B cell (primary cell): ENCODE measurements around the gene IRS2.

ENCODE experiments used
- EZH2 ChIP-seq: IDR thresholded peaks from 2 replicates; pipeline ENCODE4 v1.6.1; 2012; ENCODE audit warnings: borderline replicate concordance, low read depth, mild to moderate bottlenecking, moderate library complexity, low read length; ENCODE audit not compliant: insufficient read depth, poor library complexity, severe bottlenecking
- TF ChIP-seq, protein P1 (sequence below): fragments of 200-600 bp; IDR thresholded peaks from one replicate; pipeline ENCODE4 v1.8.0; 2022; ENCODE audit warnings: antibody characterized with exemption, mild to moderate bottlenecking

DNA sequence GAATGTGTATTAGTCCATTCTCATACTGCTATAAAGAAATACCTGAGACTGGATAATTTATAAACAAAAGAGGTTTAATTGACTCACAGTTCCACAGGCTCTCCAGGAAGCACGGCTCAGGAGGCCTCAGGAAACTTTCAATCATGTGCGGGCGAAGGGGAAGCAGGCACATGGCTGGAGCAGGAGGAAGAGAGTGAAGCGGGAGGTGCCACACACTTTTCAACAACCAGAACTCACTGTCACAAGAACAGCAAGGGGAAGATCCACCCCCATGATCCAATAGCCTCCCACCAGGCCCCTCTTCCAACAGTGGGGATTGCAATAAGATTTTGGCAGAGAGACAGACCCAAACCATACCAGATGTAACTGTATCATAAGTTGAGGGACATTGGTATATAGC lies 72.7 kb downstream of the IRS2 start:
- TF ChIP-seq, protein P1, sequence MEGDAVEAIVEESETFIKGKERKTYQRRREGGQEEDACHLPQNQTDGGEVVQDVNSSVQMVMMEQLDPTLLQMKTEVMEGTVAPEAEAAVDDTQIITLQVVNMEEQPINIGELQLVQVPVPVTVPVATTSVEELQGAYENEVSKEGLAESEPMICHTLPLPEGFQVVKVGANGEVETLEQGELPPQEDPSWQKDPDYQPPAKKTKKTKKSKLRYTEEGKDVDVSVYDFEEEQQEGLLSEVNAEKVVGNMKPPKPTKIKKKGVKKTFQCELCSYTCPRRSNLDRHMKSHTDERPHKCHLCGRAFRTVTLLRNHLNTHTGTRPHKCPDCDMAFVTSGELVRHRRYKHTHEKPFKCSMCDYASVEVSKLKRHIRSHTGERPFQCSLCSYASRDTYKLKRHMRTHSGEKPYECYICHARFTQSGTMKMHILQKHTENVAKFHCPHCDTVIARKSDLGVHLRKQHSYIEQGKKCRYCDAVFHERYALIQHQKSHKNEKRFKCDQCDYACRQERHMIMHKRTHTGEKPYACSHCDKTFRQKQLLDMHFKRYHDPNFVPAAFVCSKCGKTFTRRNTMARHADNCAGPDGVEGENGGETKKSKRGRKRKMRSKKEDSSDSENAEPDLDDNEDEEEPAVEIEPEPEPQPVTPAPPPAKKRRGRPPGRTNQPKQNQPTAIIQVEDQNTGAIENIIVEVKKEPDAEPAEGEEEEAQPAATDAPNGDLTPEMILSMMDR = no peak
- no peak for TF ChIP-seq EZH2
